PC-3 (cell line): ENCODE measurements around the gene SPINK1. TPM values are rescaled to one million over a fixed set of nuclear protein-coding genes. Genes with fewer than 3 reads are reported as not detected.

ENCODE experiments used
- ATAC-seq: fragments of 200-7000 bp; cut with Tn5 transposase; 2 replicates; pipeline ENCODE4 v1.9.1; 2020; ENCODE audit warnings: mild to moderate bottlenecking, moderate library complexity
- BruUV-seq: library from RNA; stranded (reverse); fragments of 400-500 nt; replicated peaks from 2 replicates; lab custom pipeline; 2021; lab: Mats Ljungman, UMichigan
- CTCF ChIA-PET: fragments of 300-600 bp; sonication (Branson Sonifier 250); formaldehyde crosslinking; loops from one replicate; lab custom pipeline; 2022; ENCODE audit warnings: antibody characterized with exemption; lab: Charles Lee
- POLR2A ChIA-PET: fragments of 300-600 bp; sonication (Branson Sonifier 250); formaldehyde crosslinking; loops from one replicate; lab custom pipeline; 2022; ENCODE audit warnings: antibody characterized with exemption; ENCODE audit not compliant: unreplicated experiment; lab: Charles Lee
- DNase-seq: peaks from one replicate; pipeline ENCODE4 v3.0.0-alpha.2; 2015
- H2AFZ ChIP-seq: fragments of 300-600 bp; sonication (generic); 2 replicates; pipeline ENCODE4 v1.6.0; 2016; ENCODE audit warnings: antibody characterized with exemption, low read length
- H3F3A ChIP-seq: fragments of 300-600 bp; sonication (generic); one replicate; pipeline ENCODE4 v1.6.0; 2017; ENCODE audit warnings: antibody characterized with exemption, low read length, control low read depth, mild to moderate bottlenecking; ENCODE audit not compliant: unreplicated experiment
- H3K27ac ChIP-seq: fragments of 300-600 bp; sonication (generic); 2 replicates; pipeline ENCODE4 v1.5.1; 2016; ENCODE audit warnings: mild to moderate bottlenecking, low read length
- H3K27me3 ChIP-seq: fragments of 300-600 bp; sonication (generic); 2 replicates; pipeline ENCODE4 v1.6.1; 2016; ENCODE audit warnings: low read length, mixed read lengths
- H3K36me3 ChIP-seq: fragments of 300-600 bp; sonication (generic); 2 replicates; pipeline ENCODE4 v1.6.1; 2016; ENCODE audit warnings: low read depth, mixed run types, low read length, mixed read lengths
- H3K4me1 ChIP-seq: fragments of 300-600 bp; sonication (generic); 2 replicates; pipeline ENCODE4 v1.5.1; 2016; ENCODE audit warnings: low read length; ENCODE audit not compliant: insufficient read depth
- H3K4me2 ChIP-seq: fragments of 300-600 bp; sonication (generic); 2 replicates; pipeline ENCODE4 v1.6.0; 2016; ENCODE audit warnings: low read length
- H3K4me3 ChIP-seq: fragments of 300-600 bp; sonication (generic); 2 replicates; pipeline ENCODE4 v1.5.1; 2016; ENCODE audit warnings: mild to moderate bottlenecking, low read length, mixed read lengths
- H3K79me2 ChIP-seq: fragments of 300-600 bp; sonication (generic); 2 replicates; pipeline ENCODE4 v1.6.1; 2017; ENCODE audit warnings: low read length, mixed read lengths
- H3K9ac ChIP-seq: fragments of 300-600 bp; sonication (generic); 2 replicates; pipeline ENCODE4 v1.6.0; 2016; ENCODE audit warnings: mild to moderate bottlenecking, low read length
- H3K9me2 ChIP-seq: fragments of 300-600 bp; sonication (generic); replicated peaks from 2 replicates; pipeline ENCODE4 v1.6.1; 2016; ENCODE audit warnings: mixed run types, low read length, mixed read lengths
- H3K9me3 ChIP-seq: fragments of 300-600 bp; sonication (generic); 2 replicates; pipeline ENCODE4 v1.6.1; 2016; ENCODE audit warnings: low read length, mixed read lengths
- H4K20me1 ChIP-seq: fragments of 300-600 bp; sonication (generic); 2 replicates; pipeline ENCODE4 v1.6.1; 2016; ENCODE audit warnings: low read length, mixed read lengths
- CTCF ChIP-seq: fragments of 300-600 bp; sonication (generic); conservative IDR thresholded peaks from 2 replicates; pipeline ENCODE4 v1.5.1; 2017; ENCODE audit warnings: antibody characterized with exemption, low read depth, mild to moderate bottlenecking, low read length
- EZH2 ChIP-seq: fragments of 300-600 bp; sonication (generic); IDR thresholded peaks from one replicate; pipeline ENCODE4 v1.6.1; 2017; ENCODE audit warnings: antibody characterized with exemption, mild to moderate bottlenecking, low read length; ENCODE audit not compliant: unreplicated experiment
- EZH2phosphoT487 ChIP-seq: fragments of 300-600 bp; sonication (generic); IDR thresholded peaks from 2 replicates; pipeline ENCODE4 v1.6.1; 2018; ENCODE audit warnings: mild to moderate bottlenecking, antibody characterized with exemption, low read length, borderline replicate concordance
- intact Hi-C: fragments of 100-400 bp; cut with micrococcal nuclease; formaldehyde crosslinking; loops from 2 replicates; pipeline ENCODE4 v1.9.0; 2023
- total RNA-seq: library from RNA; depleted of rRNA; stranded (reverse); fragments of >200 nt; gene quantifications from 2 replicates; pipeline ENCODE4 v1.2.3, GENCODE V29; 2014

SPINK1 gene
- total RNA-seq, 1 experiment from 2014 or later: not detected

DNA sequence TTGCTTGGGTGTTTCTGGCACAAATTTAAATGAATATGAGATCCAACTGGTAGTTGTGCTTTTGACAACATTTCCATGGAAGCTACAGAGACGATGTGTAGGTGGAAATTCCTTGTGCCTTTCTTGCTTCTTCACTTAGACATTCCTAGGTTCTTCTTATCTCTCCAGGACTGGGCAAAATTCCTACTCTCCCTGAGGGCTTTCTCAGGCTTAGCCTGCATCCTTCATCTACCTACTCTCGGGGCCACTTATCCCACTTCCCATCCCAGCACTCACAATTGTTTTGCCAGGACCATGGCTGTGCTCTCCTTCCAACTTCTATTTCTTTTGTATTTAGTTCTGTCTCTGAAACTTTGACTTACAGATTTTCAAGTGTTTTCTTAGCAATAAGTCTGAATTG, 17.8 kb upstream of the SPINK1 start:
- no peak for ATAC-seq
- no peaks in the 10 kb centered on the region for H3F3A ChIP-seq
- ChIA-PET CTCF (interaction anchor here (0.6 kb wide), 1 partner anchor 258 kb away, joined by 5 read pairs; no protein-coding TSS in a partner anchor), POLR2A (no interaction called here)
- H3K9ac ChIP-seq: no peak overlapping the region
- no peaks in the 10 kb centered on the region for H3K9me3 ChIP-seq
- no peak for DNase-seq
- no peaks in the 10 kb centered on the region for H3K79me2 ChIP-seq
- H3K9me2 ChIP-seq: no peaks in the 10 kb centered on the region
- intact Hi-C loops: no loop called here
- TF ChIP-seq CTCF (no peak), EZH2phosphoT487 (no peak), EZH2 (no peak)
- no peak overlapping the region for H3K4me2 ChIP-seq
- no peaks in the 10 kb centered on the region for H4K20me1 ChIP-seq
- no peak overlapping the region for H3K4me3 ChIP-seq
- no peak overlapping the region for H3K27ac ChIP-seq
- H3K4me1 ChIP-seq: no peaks in the 10 kb centered on the region
- H3K36me3 ChIP-seq: no peaks in the 10 kb centered on the region
- no peaks in the 10 kb centered on the region for H3K27me3 ChIP-seq
- no peak overlapping the region for H2AFZ ChIP-seq
- BruUV-seq: no TSS peak

DNA sequence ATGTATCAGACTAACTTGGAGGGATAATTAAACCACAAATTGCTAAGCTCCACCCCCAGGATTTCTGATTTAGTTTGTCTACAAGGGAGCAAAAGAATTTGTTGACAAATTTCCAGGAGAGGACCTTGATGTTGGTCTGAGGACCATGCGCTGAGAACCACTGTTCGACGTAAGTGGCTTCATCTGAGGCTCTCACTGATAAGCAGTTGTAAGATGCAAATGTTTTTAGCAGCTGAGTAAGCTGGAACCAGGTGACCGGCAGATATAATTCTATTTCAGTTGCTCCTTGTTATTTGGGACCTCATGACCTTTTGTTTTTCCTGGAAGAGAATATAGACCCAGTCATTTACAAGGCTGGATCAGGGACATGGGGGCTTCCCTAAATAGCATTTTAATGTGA, 14.1 kb upstream of the SPINK1 start:
- no peak overlapping the region for H3K9ac ChIP-seq
- ChIA-PET POLR2A (no interaction called here), CTCF (no interaction called here)
- no peaks in the 10 kb centered on the region for H3F3A ChIP-seq
- no peak for ATAC-seq
- no peaks in the 10 kb centered on the region for H3K27me3 ChIP-seq
- no TSS peak for BruUV-seq
- H3K27ac ChIP-seq: no peak overlapping the region
- no peaks in the 10 kb centered on the region for H4K20me1 ChIP-seq
- no peak for DNase-seq
- no peak overlapping the region for H2AFZ ChIP-seq
- H3K36me3 ChIP-seq: no peaks in the 10 kb centered on the region
- H3K79me2 ChIP-seq: no peaks in the 10 kb centered on the region
- H3K4me2 ChIP-seq: no peak overlapping the region
- intact Hi-C loops: no loop called here
- no peak for TF ChIP-seq EZH2phosphoT487
- no peak overlapping the region for H3K4me3 ChIP-seq
- H3K4me1 ChIP-seq: no peaks in the 10 kb centered on the region
- H3K9me3 ChIP-seq: no peaks in the 10 kb centered on the region
- no peaks in the 10 kb centered on the region for H3K9me2 ChIP-seq

GRCh38 chr5:147844846-147845245, 13.4 kb upstream of the SPINK1 start:
- Histone ChIP-seq H2AFZ (no peak overlapping the region), H3K79me2 (no peaks in the 10 kb centered on the region), H3K36me3 (no peaks in the 10 kb centered on the region), H3K4me1 (no peaks in the 10 kb centered on the region), H3K27ac (no peak overlapping the region), H3K27me3 (no peaks in the 10 kb centered on the region), H3K4me3 (no peak overlapping the region), H3K9ac (no peak overlapping the region), H3K9me3 (no peaks in the 10 kb centered on the region), H3K9me2 (no peaks in the 10 kb centered on the region), H3F3A (no peaks in the 10 kb centered on the region), H3K4me2 (no peak overlapping the region), H4K20me1 (no peaks in the 10 kb centered on the region)
- BruUV-seq: no TSS peak
- POLR2A ChIA-PET: interaction anchor here (0.6 kb wide), 1 partner anchor 111 kb away, joined by 3 read pairs; no protein-coding TSS in a partner anchor
- CTCF ChIA-PET: interaction anchor here (0.6 kb wide), 1 partner anchor 155 kb away, joined by 3 read pairs; no protein-coding TSS in a partner anchor
- intact Hi-C loops: no loop called here
- DNase-seq (no peak), ATAC-seq (no peak)
- TF ChIP-seq CTCF: no peak
- no peak for TF ChIP-seq EZH2
- no peak for TF ChIP-seq EZH2phosphoT487
